ENCODE results near the gene ALG1L2. TPM values are rescaled to one million over a fixed set of nuclear protein-coding genes. Genes with fewer than 3 reads are reported as not detected.
"Not testable (repeated sequence)": the region's sequence is repeated elsewhere in the genome, so short reads cannot be mapped to it uniquely, and the experiment has no call there.

Gene ALG1L2
- total RNA-seq, 1 donor from 2014 or later: not detected

- H3K27ac ChIP-seq; H3K9me3 ChIP-seq; H3K4me1 ChIP-seq; H3K27me3 ChIP-seq; DNase-seq (ENCODE audit: low spot score in 2 of 2); intact Hi-C loops (cut with DNase I); H3K36me3 ChIP-seq; H3K4me3 ChIP-seq: not testable (repeated sequence)
Measured at GRCh38 chr3:130138992-130139391, 57.4 kb downstream of the ALG1L2 start.

- intact Hi-C loops (cut with DNase I); H3K4me1 ChIP-seq; H3K4me3 ChIP-seq; H3K36me3 ChIP-seq; H3K9me3 ChIP-seq; H3K27me3 ChIP-seq; H3K27ac ChIP-seq; DNase-seq (ENCODE audit: low spot score in 2 of 2): not testable (repeated sequence)
Measured at GRCh38 chr3:130140756-130141155, 59.1 kb downstream of the ALG1L2 start.

GRCh38 chr3:130143648-130144327 is 62.2 kb downstream of the ALG1L2 start:
- H3K36me3 ChIP-seq; H3K4me3 ChIP-seq; DNase-seq (ENCODE audit: low spot score in 2 of 2); H3K9me3 ChIP-seq; intact Hi-C loops (cut with DNase I); H3K27ac ChIP-seq; H3K4me1 ChIP-seq; H3K27me3 ChIP-seq: not testable (repeated sequence)

- H3K9me3 ChIP-seq; intact Hi-C loops (cut with DNase I); DNase-seq (ENCODE audit: low spot score in 2 of 2); H3K4me1 ChIP-seq; H3K36me3 ChIP-seq; H3K27ac ChIP-seq; H3K4me3 ChIP-seq; H3K27me3 ChIP-seq: not testable (repeated sequence)
Measured at GRCh38 chr3:130144328-130144650, 62.7 kb downstream of the ALG1L2 start.

- H3K9me3 ChIP-seq; H3K36me3 ChIP-seq; H3K27ac ChIP-seq; DNase-seq (ENCODE audit: low spot score in 2 of 2); H3K27me3 ChIP-seq; H3K4me3 ChIP-seq; H3K4me1 ChIP-seq; intact Hi-C loops (cut with DNase I): not testable (repeated sequence)
Measured at GRCh38 chr3:130145456-130145855, 63.8 kb downstream of the ALG1L2 start.

DNA sequence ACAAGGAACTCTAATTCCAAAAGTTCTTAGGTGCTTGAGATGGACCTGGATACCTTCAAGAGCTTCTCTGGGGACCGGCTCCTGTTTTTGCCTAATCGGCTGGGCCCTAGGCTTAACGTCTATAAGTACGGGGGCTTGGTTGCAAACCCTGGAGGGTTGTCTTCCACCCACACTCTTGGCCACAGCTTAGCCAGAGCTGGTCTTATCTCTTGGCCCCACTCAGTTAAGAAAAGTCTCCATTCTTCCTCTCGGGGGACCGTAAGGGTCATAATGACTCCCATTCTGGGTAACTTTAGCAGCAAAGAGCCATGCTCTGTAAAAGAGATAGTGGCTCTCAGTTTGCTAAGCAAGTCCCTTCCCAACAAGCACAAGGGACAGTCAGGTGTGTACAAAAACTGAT is 64.8 kb downstream of the ALG1L2 start:
- H3K4me3 ChIP-seq; H3K27me3 ChIP-seq; H3K4me1 ChIP-seq; H3K27ac ChIP-seq; DNase-seq (ENCODE audit: low spot score in 2 of 2); H3K36me3 ChIP-seq; intact Hi-C loops (cut with DNase I); H3K9me3 ChIP-seq: not testable (repeated sequence)

Other genes with a start within 250 kb of the ALG1L2 start
- gene TMCC1, start 188.1 kb upstream of the ALG1L2 start, total RNA-seq: 11.5 TPM
- gene TRH, start 107.1 kb upstream of the ALG1L2 start, total RNA-seq: not detected

All from ascending aorta (tissue), 2 donors.